ENCODE results near the gene SLC25A24. TPM values are rescaled to one million over a fixed set of nuclear protein-coding genes. Genes with fewer than 3 reads are reported as not detected.

The SLC25A24 gene
- total and polyA plus RNA-seq, 9 of the 15 experiments (the other 6 are each of a cell fraction or from before 2014, with no cell fraction given): 6.9 to 34.9 (median 25.4) TPM

GRCh38 chr1:108141621-108142020 lies 58.5 kb downstream of the SLC25A24 start:
- H3K4me2 ChIP-seq (ENCODE audit: insufficient read depth, low read length): no peak overlapping the region
- H3K9ac ChIP-seq (ENCODE audit: insufficient read depth in 1 of 2, low read depth in 2 of 2, low read length in 2 of 2): no peak overlapping the region
- CTCF ChIA-PET (ENCODE audit: low intra/inter-chr PET ratio): no interaction called here
- 90% methylated on average over 3 of the region's 3 CpGs for WGBS (ENCODE audit: insufficient coverage, low coverage, missing lambda C conversion rate)
- TF ChIP-seq SAFB2 (IDR thresholded peaks at IDR 0.05; ENCODE audit: borderline replicate concordance, low read depth, low read length, severe bottlenecking): no peak
- no peak for TF ChIP-seq CHD7 (IDR thresholded peaks at IDR 0.05; ENCODE audit: low read depth, low read length)
- TF ChIP-seq NFYB (IDR thresholded peaks at IDR 0.05; ENCODE audit: extremely low read depth, insufficient read length): no peak
- TF ChIP-seq, protein P1, sequence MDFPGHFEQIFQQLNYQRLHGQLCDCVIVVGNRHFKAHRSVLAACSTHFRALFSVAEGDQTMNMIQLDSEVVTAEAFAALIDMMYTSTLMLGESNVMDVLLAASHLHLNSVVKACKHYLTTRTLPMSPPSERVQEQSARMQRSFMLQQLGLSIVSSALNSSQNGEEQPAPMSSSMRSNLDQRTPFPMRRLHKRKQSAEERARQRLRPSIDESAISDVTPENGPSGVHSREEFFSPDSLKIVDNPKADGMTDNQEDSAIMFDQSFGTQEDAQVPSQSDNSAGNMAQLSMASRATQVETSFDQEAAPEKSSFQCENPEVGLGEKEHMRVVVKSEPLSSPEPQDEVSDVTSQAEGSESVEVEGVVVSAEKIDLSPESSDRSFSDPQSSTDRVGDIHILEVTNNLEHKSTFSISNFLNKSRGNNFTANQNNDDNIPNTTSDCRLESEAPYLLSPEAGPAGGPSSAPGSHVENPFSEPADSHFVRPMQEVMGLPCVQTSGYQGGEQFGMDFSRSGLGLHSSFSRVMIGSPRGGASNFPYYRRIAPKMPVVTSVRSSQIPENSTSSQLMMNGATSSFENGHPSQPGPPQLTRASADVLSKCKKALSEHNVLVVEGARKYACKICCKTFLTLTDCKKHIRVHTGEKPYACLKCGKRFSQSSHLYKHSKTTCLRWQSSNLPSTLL (IDR thresholded peaks at IDR 0.05): no peak
- TF ChIP-seq ADNP (tag; IDR thresholded peaks at IDR 0.05): no peak
- TF ChIP-seq YBX1 (IDR thresholded peaks at IDR 0.05): no peak
- no peak for TF ChIP-seq ZNF431 (CRISPR knock-in tag; IDR thresholded peaks at IDR 0.05)
- TF ChIP-seq SMARCA5 (IDR thresholded peaks at IDR 0.05): no peak
- no peak for TF ChIP-seq ZNF3 (CRISPR knock-in tag; IDR thresholded peaks at IDR 0.05)
- no peak for TF ChIP-seq NCOA1 (IDR thresholded peaks at IDR 0.05; ENCODE audit: low read depth)
- no peak for TF ChIP-seq FOXA1 (IDR thresholded peaks at IDR 0.05; ENCODE audit: borderline replicate concordance)
- TF ChIP-seq TEAD2 (tag; IDR thresholded peaks at IDR 0.05): no peak
- H3K9me3 ChIP-seq (replicated peaks; ENCODE audit: control insufficient read depth, insufficient read depth, low read depth, low read length): no peaks in the 10 kb centered on the region
- no TSS peak for BruUV-seq (replicated peaks)
- POLR2A ChIA-PET: no interaction called here
- intact Hi-C loops (cut with micrococcal nuclease): no loop called here
- H3K4me1 ChIP-seq (replicated peaks in 1 of 2; ENCODE audit: control insufficient read depth in 2 of 2, insufficient read depth in 2 of 2, low read length in 2 of 2): peaks cover 0 to 7% of the 10 kb centered on the region in 2 experiments; a peak in 2 of 5 replicates
- H2AFZ ChIP-seq (ENCODE audit: low read depth, low read length): no peak overlapping the region
- no peak for ATAC-seq
- in situ Hi-C loops (cut with MboI): no loop called here
- H3K36me3 ChIP-seq (ENCODE audit: control insufficient read depth, insufficient read depth, low read length): peaks cover 13% of the 10 kb centered on the region; the same call in 1 of the 3 replicates
- H3K4me3 ChIP-seq: no peak overlapping the region
- H3K27me3 ChIP-seq (ENCODE audit: control insufficient read depth in 2 of 2, insufficient read depth in 2 of 2, low read length in 2 of 2): no peaks in the 10 kb centered on the region
- FAIRE-seq: no peak
- H3K9me1 ChIP-seq (ENCODE audit: control insufficient read depth, insufficient read depth, low read length): no peaks in the 10 kb centered on the region
- no peaks in the 10 kb centered on the region for H3K79me2 ChIP-seq (ENCODE audit: control insufficient read depth, insufficient read depth, low read length)
- DNase-seq (ENCODE audit: extremely low read depth in 1 of 4, low spot score in 3 of 4): no peak
- H3K27ac ChIP-seq (ENCODE audit: extremely low read depth, low read depth, low read length): no peak overlapping the region
- H4K20me1 ChIP-seq (replicated peaks; ENCODE audit: control insufficient read depth, insufficient read depth, low read length): no peaks in the 10 kb centered on the region

Measured in K562 (cell line).